ENCODE data around the gene MRAP.

MRAP gene

GRCh38 chr21:32322676-32323075 lies 24.0 kb downstream of the MRAP start:
- DNase-seq (ENCODE audit: low spot score): peak; percentile 34

GRCh38 chr21:32325706-32326105 lies 27.1 kb downstream of the MRAP start:
- DNase-seq (ENCODE audit: low spot score): no peak

GRCh38 chr21:32328595-32328994 lies 29.9 kb downstream of the MRAP start:
- DNase-seq (ENCODE audit: low spot score): no peak

GRCh38 chr21:32329331-32329730 lies 30.7 kb downstream of the MRAP start:
- no peak for DNase-seq (ENCODE audit: low spot score)

- DNase-seq (ENCODE audit: low spot score): no peak
Measured at GRCh38 chr21:32329776-32330175, 31.1 kb downstream of the MRAP start.

- peak; percentile 64 for DNase-seq (ENCODE audit: low spot score)
Measured at GRCh38 chr21:32330784-32331311, 32.2 kb downstream of the MRAP start.

- no peak for DNase-seq (ENCODE audit: low spot score)
Measured at GRCh38 chr21:32331444-32332305, 33.0 kb downstream of the MRAP start.

GRCh38 chr21:32332463-32332951 lies 33.9 kb downstream of the MRAP start:
- DNase-seq (ENCODE audit: low spot score): no peak

- no peak for DNase-seq (ENCODE audit: low spot score)
Measured at GRCh38 chr21:32333953-32334673, 35.5 kb downstream of the MRAP start.

GRCh38 chr21:32334980-32335531 lies 36.4 kb downstream of the MRAP start:
- no peak for DNase-seq (ENCODE audit: low spot score)

GRCh38 chr21:32335601-32336575 lies 37.2 kb downstream of the MRAP start:
- no peak for DNase-seq (ENCODE audit: low spot score)

GRCh38 chr21:32336711-32337110 lies 38.1 kb downstream of the MRAP start:
- DNase-seq (ENCODE audit: low spot score): no peak

- no peak for DNase-seq (ENCODE audit: low spot score)
Measured at GRCh38 chr21:32337206-32337605, 38.6 kb downstream of the MRAP start.

- no peak for DNase-seq (ENCODE audit: low spot score)
Measured at GRCh38 chr21:32338209-32338921, 39.7 kb downstream of the MRAP start.

GRCh38 chr21:32340863-32341848 lies 42.5 kb downstream of the MRAP start:
- no peak for DNase-seq (ENCODE audit: low spot score)

GRCh38 chr21:32346951-32347350 lies 48.3 kb downstream of the MRAP start:
- no peak for DNase-seq (ENCODE audit: low spot score)

- DNase-seq (ENCODE audit: low spot score): no peak
Measured at GRCh38 chr21:32347351-32347750, 48.7 kb downstream of the MRAP start.

- DNase-seq (ENCODE audit: low spot score): no peak
Measured at GRCh38 chr21:32347977-32348376, 49.3 kb downstream of the MRAP start.

GRCh38 chr21:32348604-32349332 lies 50.1 kb downstream of the MRAP start:
- DNase-seq (ENCODE audit: low spot score): no peak

All from SW480 (cell line).